PFSK-1 (cell line): ENCODE data around the gene SLC25A38. TPM values are rescaled to one million over a fixed set of nuclear protein-coding genes. Genes with fewer than 3 reads are reported as not detected.

ENCODE experiments used
- FOXP2 ChIP-seq: optimal IDR thresholded peaks from 2 replicates; pipeline ENCODE3; 2011; ENCODE audit warnings: borderline replicate concordance, control low read depth, inconsistent platforms; ENCODE audit not compliant: insufficient read depth; ENCODE audit errors: extremely low read length, extremely low read depth
- POLR2AphosphoS5 ChIP-seq: IDR thresholded peaks from 2 replicates; pipeline ENCODE4 v1.6.1; 2012; ENCODE audit warnings: low read depth, mild to moderate bottlenecking, control low read depth, low read length, moderate library complexity
- SIN3A ChIP-seq: IDR thresholded peaks from 2 replicates; pipeline ENCODE4 v1.6.1; 2012; ENCODE audit warnings: mild to moderate bottlenecking, low read length, moderate library complexity, borderline replicate concordance; ENCODE audit not compliant: insufficient read depth
- TAF1 ChIP-seq: IDR thresholded peaks from 2 replicates; pipeline ENCODE4 v1.6.1; 2012; ENCODE audit warnings: low read length, control low read depth, borderline replicate concordance; ENCODE audit not compliant: insufficient read depth
- polyA plus RNA-seq: library from polyadenylated mRNA; unstranded; fragments of >200 nt; gene quantifications from one replicate; pipeline ENCODE4 v1.2.1, GENCODE V29; 2012; ENCODE audit warnings: low read depth, missing spikeins; ENCODE audit not compliant: insufficient read length
- TF ChIP-seq, protein P1 (sequence below), 2 experiments: IDR thresholded peaks; 2 replicates each; pipeline versions ENCODE4 v1.6.1 to v1.8.0; 2011 to 2012; ENCODE audit warnings: low read depth in 2 of 2, low read length in 2 of 2, control low read depth in 1 of 2, inconsistent platforms in 1 of 2, mild to moderate bottlenecking in 1 of 2, moderate library complexity in 1 of 2; ENCODE audit not compliant: insufficient read depth in 1 of 2

The SLC25A38 gene, protein sequence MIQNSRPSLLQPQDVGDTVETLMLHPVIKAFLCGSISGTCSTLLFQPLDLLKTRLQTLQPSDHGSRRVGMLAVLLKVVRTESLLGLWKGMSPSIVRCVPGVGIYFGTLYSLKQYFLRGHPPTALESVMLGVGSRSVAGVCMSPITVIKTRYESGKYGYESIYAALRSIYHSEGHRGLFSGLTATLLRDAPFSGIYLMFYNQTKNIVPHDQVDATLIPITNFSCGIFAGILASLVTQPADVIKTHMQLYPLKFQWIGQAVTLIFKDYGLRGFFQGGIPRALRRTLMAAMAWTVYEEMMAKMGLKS
- 23.1 TPM for polyA plus RNA-seq

DNA sequence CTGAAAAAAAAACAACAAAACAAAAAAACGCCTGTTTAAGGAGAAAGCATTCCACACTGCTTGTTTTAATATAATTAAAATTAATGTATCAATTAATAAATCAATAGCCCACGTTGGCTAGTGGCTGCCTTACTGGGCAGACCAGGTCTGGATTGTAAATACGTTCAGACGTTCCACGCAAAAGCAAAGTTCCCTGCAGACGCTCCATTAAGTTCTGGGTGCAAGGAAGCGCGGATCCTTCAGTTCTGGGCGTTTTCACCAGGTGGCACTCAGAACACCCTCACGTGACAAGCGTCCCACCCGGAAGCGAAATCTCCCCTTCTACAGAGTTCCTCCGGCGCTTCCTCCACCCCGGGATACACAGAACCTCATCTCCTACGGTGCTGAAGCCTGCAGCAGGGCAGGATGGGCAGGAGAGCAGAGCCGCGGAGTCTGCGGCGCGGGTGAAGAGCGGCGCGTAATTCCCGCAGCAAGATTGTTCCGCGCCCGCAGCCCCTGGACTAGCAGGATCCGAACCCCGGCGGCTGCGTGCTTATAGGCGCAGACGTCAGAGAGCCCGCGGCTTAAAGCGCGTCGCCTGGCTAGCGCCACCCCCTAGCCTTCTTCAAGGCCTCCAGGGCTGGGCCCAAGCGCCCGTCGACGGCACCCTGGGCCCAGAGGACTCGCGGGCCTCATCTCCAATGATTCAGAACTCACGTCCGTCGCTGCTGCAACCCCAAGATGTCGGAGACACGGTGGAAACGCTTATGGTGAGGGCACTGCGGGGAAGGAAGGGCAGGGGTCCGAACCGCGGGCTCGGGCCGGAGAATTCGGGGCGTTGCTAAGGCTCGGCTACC is at the start of gene SLC25A38:
Gene SLC25A38 (plus strand): TSS at position 326 of the 836 bp plus-strand sequence. CDS start 355 bp downstream, at position 681.
- TF ChIP-seq TAF1 (0 out of 2 replicates have a peak, but pooled peaks have one; percentile 51), POLR2AphosphoS5 (peak; percentile 72; the same call in 1 of the 2 replicates), SIN3A (peak; percentile 63; the same call in 1 of the 2 replicates)
- TF ChIP-seq, protein P1, sequence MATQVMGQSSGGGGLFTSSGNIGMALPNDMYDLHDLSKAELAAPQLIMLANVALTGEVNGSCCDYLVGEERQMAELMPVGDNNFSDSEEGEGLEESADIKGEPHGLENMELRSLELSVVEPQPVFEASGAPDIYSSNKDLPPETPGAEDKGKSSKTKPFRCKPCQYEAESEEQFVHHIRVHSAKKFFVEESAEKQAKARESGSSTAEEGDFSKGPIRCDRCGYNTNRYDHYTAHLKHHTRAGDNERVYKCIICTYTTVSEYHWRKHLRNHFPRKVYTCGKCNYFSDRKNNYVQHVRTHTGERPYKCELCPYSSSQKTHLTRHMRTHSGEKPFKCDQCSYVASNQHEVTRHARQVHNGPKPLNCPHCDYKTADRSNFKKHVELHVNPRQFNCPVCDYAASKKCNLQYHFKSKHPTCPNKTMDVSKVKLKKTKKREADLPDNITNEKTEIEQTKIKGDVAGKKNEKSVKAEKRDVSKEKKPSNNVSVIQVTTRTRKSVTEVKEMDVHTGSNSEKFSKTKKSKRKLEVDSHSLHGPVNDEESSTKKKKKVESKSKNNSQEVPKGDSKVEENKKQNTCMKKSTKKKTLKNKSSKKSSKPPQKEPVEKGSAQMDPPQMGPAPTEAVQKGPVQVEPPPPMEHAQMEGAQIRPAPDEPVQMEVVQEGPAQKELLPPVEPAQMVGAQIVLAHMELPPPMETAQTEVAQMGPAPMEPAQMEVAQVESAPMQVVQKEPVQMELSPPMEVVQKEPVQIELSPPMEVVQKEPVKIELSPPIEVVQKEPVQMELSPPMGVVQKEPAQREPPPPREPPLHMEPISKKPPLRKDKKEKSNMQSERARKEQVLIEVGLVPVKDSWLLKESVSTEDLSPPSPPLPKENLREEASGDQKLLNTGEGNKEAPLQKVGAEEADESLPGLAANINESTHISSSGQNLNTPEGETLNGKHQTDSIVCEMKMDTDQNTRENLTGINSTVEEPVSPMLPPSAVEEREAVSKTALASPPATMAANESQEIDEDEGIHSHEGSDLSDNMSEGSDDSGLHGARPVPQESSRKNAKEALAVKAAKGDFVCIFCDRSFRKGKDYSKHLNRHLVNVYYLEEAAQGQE (IDR thresholded peaks at IDR 0.05; ENCODE audit: insufficient read depth in 1 of 2, low read depth in 2 of 2, low read length in 2 of 2): no peak

DNA sequence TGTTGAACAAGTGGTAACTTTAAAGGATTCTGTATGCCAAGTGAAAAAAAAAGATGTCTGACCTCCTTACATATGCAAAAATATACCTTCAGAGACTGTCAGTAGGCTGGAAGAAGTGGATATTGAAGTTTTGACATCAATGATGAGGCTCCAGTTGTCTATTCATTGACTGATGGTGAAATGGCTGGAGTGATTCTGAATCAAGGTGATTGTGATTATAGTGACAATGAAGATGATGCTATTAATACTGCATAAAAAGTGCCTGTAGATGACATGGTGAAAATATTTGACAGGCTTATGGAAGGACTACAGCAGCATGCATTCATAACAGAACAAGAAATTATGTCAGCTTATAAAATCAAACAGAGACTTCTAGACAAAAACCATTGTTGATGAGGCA is 49.6 kb upstream of the SLC25A38 start:
- TF ChIP-seq SIN3A (no peak), FOXP2 (no peak), TAF1 (no peak), POLR2AphosphoS5 (no peak)
- TF ChIP-seq, protein P1 (IDR thresholded peaks at IDR 0.05; ENCODE audit: insufficient read depth in 1 of 2, low read depth in 2 of 2, low read length in 2 of 2): no peak

DNA sequence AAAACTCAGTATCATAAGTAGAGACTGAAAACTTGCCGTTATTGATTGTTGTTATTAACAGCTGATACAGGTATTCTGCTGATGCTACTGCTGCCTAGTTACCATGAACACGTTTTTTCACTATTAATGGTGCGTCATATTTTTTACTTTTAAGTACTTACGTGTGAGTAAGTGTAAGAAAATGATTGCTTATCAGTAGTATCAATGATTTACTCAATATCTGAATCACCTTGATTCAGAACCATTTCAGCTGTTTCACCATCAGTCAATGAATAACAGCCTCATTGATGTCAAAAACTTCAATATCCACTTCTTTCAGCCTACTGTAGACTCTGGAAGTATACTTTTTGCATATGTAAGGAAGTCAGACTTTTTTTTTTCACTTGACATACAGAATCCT is 49.0 kb upstream of the SLC25A38 start:
- TF ChIP-seq TAF1 (no peak), FOXP2 (no peak), SIN3A (no peak), POLR2AphosphoS5 (no peak)
- TF ChIP-seq, protein P1 (IDR thresholded peaks at IDR 0.05; ENCODE audit: insufficient read depth in 1 of 2, low read depth in 2 of 2, low read length in 2 of 2): no peak

DNA sequence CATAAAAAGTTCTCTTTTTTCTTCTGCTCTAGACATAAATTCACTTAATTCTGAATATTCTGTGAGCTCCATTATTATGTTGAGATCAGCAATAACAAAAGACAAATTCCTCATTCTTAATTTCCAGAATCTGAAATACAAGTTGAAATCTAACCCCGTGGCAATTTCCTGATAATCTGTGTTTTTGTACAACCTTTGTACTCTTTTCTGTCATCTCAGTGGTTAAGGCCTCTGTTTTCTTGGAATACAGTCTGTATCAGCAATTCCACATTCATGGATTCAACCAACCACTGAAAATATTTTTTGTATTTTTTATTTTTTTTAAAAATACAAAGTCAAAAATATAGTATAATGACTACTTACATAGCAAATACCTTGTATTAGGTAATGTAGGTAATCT is 45.0 kb upstream of the SLC25A38 start:
- no peak for TF ChIP-seq POLR2AphosphoS5
- no peak for TF ChIP-seq TAF1
- TF ChIP-seq, protein P1 (IDR thresholded peaks at IDR 0.05; ENCODE audit: insufficient read depth in 1 of 2, low read depth in 2 of 2, low read length in 2 of 2): no peak
- no peak for TF ChIP-seq FOXP2
- no peak for TF ChIP-seq SIN3A
